Panc1 (cell line): ENCODE measurements around the gene FAM8A1. TPM values are rescaled to one million over a fixed set of nuclear protein-coding genes. Genes with fewer than 3 reads are reported as not detected.

Experiments
- ATAC-seq: fragments of 200-7000 bp; cut with Tn5 transposase; 2 replicates; pipeline ENCODE4 v1.9.1; 2020; ENCODE audit warnings: mild to moderate bottlenecking, moderate library complexity
- BruUV-seq: library from RNA; stranded (reverse); fragments of 400-500 nt; replicated peaks from 2 replicates; lab custom pipeline; 2021; lab: Mats Ljungman, UMichigan
- CTCF ChIA-PET: fragments of 300-600 bp; sonication (Branson Sonifier 250); formaldehyde crosslinking; loops from one replicate; lab custom pipeline; 2022; ENCODE audit warnings: antibody characterized with exemption; lab: Charles Lee
- POLR2A ChIA-PET: fragments of 300-600 bp; sonication (Branson Sonifier 250); formaldehyde crosslinking; loops from one replicate; lab custom pipeline; 2022; ENCODE audit warnings: antibody characterized with exemption; lab: Charles Lee
- DNase-seq: peaks from one replicate; pipeline ENCODE4 v3.0.0-alpha.2; 2010; ENCODE audit warnings: low read depth, low spot score
- H3K27ac ChIP-seq: 2 replicates; pipeline ENCODE4 v1.5.1; 2011; ENCODE audit warnings: mild to moderate bottlenecking, low read length, inconsistent platforms
- H3K27me3 ChIP-seq: fragments of 200-500 bp; sonication (Bioruptor generic); 2 replicates; pipeline ENCODE4 v1.6.0; 2014; ENCODE audit warnings: low read length, inconsistent platforms; ENCODE audit not compliant: control insufficient read depth, insufficient read depth
- H3K36me3 ChIP-seq: fragments of 200-500 bp; sonication (Bioruptor generic); 2 replicates; pipeline ENCODE4 v1.5.1; 2014; ENCODE audit warnings: inconsistent platforms, mild to moderate bottlenecking, low read length, moderate library complexity; ENCODE audit not compliant: control insufficient read depth, insufficient read depth
- H3K4me1 ChIP-seq: 2 replicates; pipeline ENCODE4 v1.5.1; 2011; ENCODE audit warnings: inconsistent platforms, mild to moderate bottlenecking, low read length, moderate library complexity; ENCODE audit not compliant: control insufficient read depth, insufficient read depth
- H3K4me3 ChIP-seq, 2 experiments: 2 replicates each; pipeline ENCODE4 v1.5.1; 2011 to 2012; ENCODE audit warnings: low read depth in 2 of 2, low read length in 2 of 2, mild to moderate bottlenecking in 2 of 2, inconsistent platforms in 1 of 2, moderate library complexity in 1 of 2
- H3K9me3 ChIP-seq: fragments of 200-500 bp; sonication (Bioruptor generic); 2 replicates; pipeline ENCODE4 v1.5.1; 2014; ENCODE audit warnings: low read depth, mild to moderate bottlenecking, inconsistent platforms, low read length, moderate library complexity; ENCODE audit not compliant: control insufficient read depth, insufficient read depth
- POLR2AphosphoS5 ChIP-seq: IDR thresholded peaks from 2 replicates; pipeline ENCODE4 v1.6.1; 2012; ENCODE audit warnings: mild to moderate bottlenecking, low read depth, low read length, moderate library complexity
- SIN3A ChIP-seq: IDR thresholded peaks from 2 replicates; pipeline ENCODE4 v1.6.1; 2012; ENCODE audit warnings: low read depth, mild to moderate bottlenecking, low read length, moderate library complexity, borderline replicate concordance; ENCODE audit not compliant: insufficient read depth
- TCF7L2 ChIP-seq: IDR thresholded peaks from 2 replicates; pipeline ENCODE4 v1.6.1; 2011; ENCODE audit warnings: mild to moderate bottlenecking, low read depth, low read length, inconsistent platforms
- in situ Hi-C: cut with HindIII; loops from 2 replicates; pipeline ENCODE4 v1.10.0; 2016; ENCODE audit warnings: low sequenced_read_pairs, low pct_unique_long_range_greater_than_20kb
- intact Hi-C: fragments of 100-400 bp; cut with micrococcal nuclease; formaldehyde crosslinking; loops from one replicate; pipeline ENCODE4 v1.10.0; 2022; ENCODE audit not compliant: unreplicated experiment
- total RNA-seq: library from RNA; stranded (reverse); gene quantifications from one replicate; pipeline ENCODE4 v1.2.1, GENCODE V29; 2021; ENCODE audit not compliant: unreplicated experiment
- TF ChIP-seq, protein P1 (sequence below): fragments of 450-650 bp; IDR thresholded peaks from 2 replicates; pipeline ENCODE4 v1.5.1; 2017; ENCODE audit warnings: mild to moderate bottlenecking
- TF ChIP-seq, protein P2 (sequence below), 2 experiments: IDR thresholded peaks; 2 replicates each; pipeline ENCODE4 v1.6.1; 2011 to 2012; ENCODE audit warnings: low read depth in 2 of 2, control low read depth in 1 of 2, low read length in 1 of 2, mild to moderate bottlenecking in 1 of 2, moderate library complexity in 1 of 2; ENCODE audit not compliant: insufficient read depth in 1 of 2

The FAM8A1 gene
- total RNA-seq, 1 experiment from 2014 or later: 9.3 TPM

- no peaks in the 10 kb centered on the region for H3K9me3 ChIP-seq
- BruUV-seq: no TSS peak
- H3K4me3 ChIP-seq: no peak overlapping the region
- intact Hi-C loops: no loop called here
- DNase-seq: no peak
- H3K4me1 ChIP-seq: no peaks in the 10 kb centered on the region
- no peaks in the 10 kb centered on the region for H3K27me3 ChIP-seq
- POLR2A ChIA-PET: no interaction called here
- ATAC-seq: no peak
- H3K36me3 ChIP-seq: peaks cover 47% of the 10 kb centered on the region
- no peak overlapping the region for H3K27ac ChIP-seq
- in situ Hi-C loops: no loop called here
- TF ChIP-seq, protein P1, sequence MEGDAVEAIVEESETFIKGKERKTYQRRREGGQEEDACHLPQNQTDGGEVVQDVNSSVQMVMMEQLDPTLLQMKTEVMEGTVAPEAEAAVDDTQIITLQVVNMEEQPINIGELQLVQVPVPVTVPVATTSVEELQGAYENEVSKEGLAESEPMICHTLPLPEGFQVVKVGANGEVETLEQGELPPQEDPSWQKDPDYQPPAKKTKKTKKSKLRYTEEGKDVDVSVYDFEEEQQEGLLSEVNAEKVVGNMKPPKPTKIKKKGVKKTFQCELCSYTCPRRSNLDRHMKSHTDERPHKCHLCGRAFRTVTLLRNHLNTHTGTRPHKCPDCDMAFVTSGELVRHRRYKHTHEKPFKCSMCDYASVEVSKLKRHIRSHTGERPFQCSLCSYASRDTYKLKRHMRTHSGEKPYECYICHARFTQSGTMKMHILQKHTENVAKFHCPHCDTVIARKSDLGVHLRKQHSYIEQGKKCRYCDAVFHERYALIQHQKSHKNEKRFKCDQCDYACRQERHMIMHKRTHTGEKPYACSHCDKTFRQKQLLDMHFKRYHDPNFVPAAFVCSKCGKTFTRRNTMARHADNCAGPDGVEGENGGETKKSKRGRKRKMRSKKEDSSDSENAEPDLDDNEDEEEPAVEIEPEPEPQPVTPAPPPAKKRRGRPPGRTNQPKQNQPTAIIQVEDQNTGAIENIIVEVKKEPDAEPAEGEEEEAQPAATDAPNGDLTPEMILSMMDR: no peak
- TF ChIP-seq TCF7L2: no peak
- TF ChIP-seq, protein P2, sequence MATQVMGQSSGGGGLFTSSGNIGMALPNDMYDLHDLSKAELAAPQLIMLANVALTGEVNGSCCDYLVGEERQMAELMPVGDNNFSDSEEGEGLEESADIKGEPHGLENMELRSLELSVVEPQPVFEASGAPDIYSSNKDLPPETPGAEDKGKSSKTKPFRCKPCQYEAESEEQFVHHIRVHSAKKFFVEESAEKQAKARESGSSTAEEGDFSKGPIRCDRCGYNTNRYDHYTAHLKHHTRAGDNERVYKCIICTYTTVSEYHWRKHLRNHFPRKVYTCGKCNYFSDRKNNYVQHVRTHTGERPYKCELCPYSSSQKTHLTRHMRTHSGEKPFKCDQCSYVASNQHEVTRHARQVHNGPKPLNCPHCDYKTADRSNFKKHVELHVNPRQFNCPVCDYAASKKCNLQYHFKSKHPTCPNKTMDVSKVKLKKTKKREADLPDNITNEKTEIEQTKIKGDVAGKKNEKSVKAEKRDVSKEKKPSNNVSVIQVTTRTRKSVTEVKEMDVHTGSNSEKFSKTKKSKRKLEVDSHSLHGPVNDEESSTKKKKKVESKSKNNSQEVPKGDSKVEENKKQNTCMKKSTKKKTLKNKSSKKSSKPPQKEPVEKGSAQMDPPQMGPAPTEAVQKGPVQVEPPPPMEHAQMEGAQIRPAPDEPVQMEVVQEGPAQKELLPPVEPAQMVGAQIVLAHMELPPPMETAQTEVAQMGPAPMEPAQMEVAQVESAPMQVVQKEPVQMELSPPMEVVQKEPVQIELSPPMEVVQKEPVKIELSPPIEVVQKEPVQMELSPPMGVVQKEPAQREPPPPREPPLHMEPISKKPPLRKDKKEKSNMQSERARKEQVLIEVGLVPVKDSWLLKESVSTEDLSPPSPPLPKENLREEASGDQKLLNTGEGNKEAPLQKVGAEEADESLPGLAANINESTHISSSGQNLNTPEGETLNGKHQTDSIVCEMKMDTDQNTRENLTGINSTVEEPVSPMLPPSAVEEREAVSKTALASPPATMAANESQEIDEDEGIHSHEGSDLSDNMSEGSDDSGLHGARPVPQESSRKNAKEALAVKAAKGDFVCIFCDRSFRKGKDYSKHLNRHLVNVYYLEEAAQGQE (IDR thresholded peaks at IDR 0.05; ENCODE audit: insufficient read depth in 1 of 2, low read depth in 2 of 2, low read length in 1 of 2): no peak
- TF ChIP-seq POLR2AphosphoS5: no peak
- TF ChIP-seq SIN3A: no peak
- CTCF ChIA-PET: no interaction called here
Observed at GRCh38 chr6:17629824-17630510, 29.9 kb downstream of the FAM8A1 start.

- Histone ChIP-seq H3K4me1 (no peaks in the 10 kb centered on the region), H3K4me3 (no peak overlapping the region), H3K27me3 (no peaks in the 10 kb centered on the region), H3K36me3 (peaks cover 44% of the 10 kb centered on the region), H3K27ac (no peak overlapping the region), H3K9me3 (no peaks in the 10 kb centered on the region)
- ATAC-seq (no peak), DNase-seq (no peak)
- TF ChIP-seq, protein P2 (IDR thresholded peaks at IDR 0.05; ENCODE audit: insufficient read depth in 1 of 2, low read depth in 2 of 2, low read length in 1 of 2): no peak
- TF ChIP-seq POLR2AphosphoS5 (no peak), SIN3A (no peak), TCF7L2 (no peak)
- TF ChIP-seq, protein P1: no peak
- POLR2A ChIA-PET: no interaction called here
- in situ Hi-C loops (no loop called here), intact Hi-C loops (no loop called here)
- BruUV-seq: no TSS peak
- CTCF ChIA-PET: no interaction called here
Observed at GRCh38 chr6:17630511-17631073, 30.5 kb downstream of the FAM8A1 start.
